Keratinocyte (primary cell): ENCODE results near the gene S100A2. TPM values are rescaled to one million over a fixed set of nuclear protein-coding genes. Genes with fewer than 3 reads are reported as not detected.

Source experiments
- DNase-seq: peaks from one replicate; pipeline ENCODE4 v3.0.0-alpha.2; 2011; ENCODE audit warnings: low read depth, missing footprints, low spot score
- FAIRE-seq: peaks from 2 replicates; lab custom pipeline; 2011; peaks lifted over from hg19 to GRCh38; lab: Jason Lieb, UNC
- H2AFZ ChIP-seq: 2 replicates; pipeline ENCODE4 v1.6.0; 2012; ENCODE audit warnings: low read length, control low read depth, inconsistent platforms; ENCODE audit not compliant: control insufficient read depth
- H3K27ac ChIP-seq: 2 replicates; pipeline ENCODE4 v1.5.1; 2011; ENCODE audit warnings: low read length; ENCODE audit not compliant: control insufficient read depth, insufficient read depth
- H3K27me3 ChIP-seq: 3 replicates; pipeline ENCODE4 v1.6.0; 2011; ENCODE audit warnings: low read length; ENCODE audit not compliant: control insufficient read depth, insufficient read depth; ENCODE audit errors: extremely low read depth
- H3K36me3 ChIP-seq, 2 experiments: 2 replicates in 1 of 2; 3 replicates in 1 of 2; pipeline ENCODE4 v1.5.1; 2011; ENCODE audit warnings: low read length in 2 of 2, mild to moderate bottlenecking in 1 of 2; ENCODE audit not compliant: control insufficient read depth in 2 of 2, insufficient read depth in 2 of 2; ENCODE audit errors: extremely low read depth in 1 of 2
- H3K4me1 ChIP-seq: 3 replicates; pipeline ENCODE4 v1.5.1; 2011; ENCODE audit warnings: low read length; ENCODE audit not compliant: control insufficient read depth, insufficient read depth; ENCODE audit errors: extremely low read depth
- H3K4me2 ChIP-seq: 3 replicates; pipeline ENCODE4 v1.6.0; 2011; ENCODE audit warnings: low read depth, low read length; ENCODE audit not compliant: control insufficient read depth, insufficient read depth; ENCODE audit errors: extremely low read depth
- H3K4me3 ChIP-seq, 3 experiments: fragments of 200-600 bp in 1 of 3; sonication (generic) in 1 of 3; 2 replicates in 2 of 3; 3 replicates in 1 of 3; pipeline ENCODE4 v1.5.1; 2011 to 2016; ENCODE audit warnings: low read length in 3 of 3, mild to moderate bottlenecking in 3 of 3, control low read depth in 2 of 3, inconsistent platforms in 1 of 3, low read depth in 1 of 3, mixed read lengths in 1 of 3, mixed run types in 1 of 3, moderate library complexity in 1 of 3; ENCODE audit not compliant: control insufficient read depth in 2 of 3, insufficient read depth in 2 of 3; ENCODE audit errors: extremely low read depth in 1 of 3
- H3K79me2 ChIP-seq: 2 replicates; pipeline ENCODE4 v1.6.0; 2012; ENCODE audit warnings: low read length; ENCODE audit not compliant: control insufficient read depth, insufficient read depth
- H3K9ac ChIP-seq: 3 replicates; pipeline ENCODE4 v1.6.0; 2011; ENCODE audit warnings: low read length; ENCODE audit not compliant: control insufficient read depth, insufficient read depth; ENCODE audit errors: extremely low read depth
- H3K9me1 ChIP-seq: 3 replicates; pipeline ENCODE4 v1.6.0; 2011; ENCODE audit warnings: low read length; ENCODE audit not compliant: control insufficient read depth, insufficient read depth; ENCODE audit errors: extremely low read depth
- H3K9me3 ChIP-seq: 2 replicates; pipeline ENCODE4 v1.5.1; 2012; ENCODE audit warnings: low read depth, low read length; ENCODE audit not compliant: control insufficient read depth
- H4K20me1 ChIP-seq: 3 replicates; pipeline ENCODE4 v1.6.0; 2011; ENCODE audit warnings: low read length; ENCODE audit not compliant: control insufficient read depth, insufficient read depth; ENCODE audit errors: extremely low read depth
- EZH2 ChIP-seq: IDR thresholded peaks from one replicate; pipeline ENCODE4 v1.6.1; 2012; ENCODE audit warnings: inconsistent platforms, mild to moderate bottlenecking, low read length, moderate library complexity
- dilution Hi-C: fragments of 300-500 bp; cut with MboI; formaldehyde crosslinking; loops from one replicate; pipeline ENCODE4 v1.7.0; 2020; ENCODE audit warnings: low sequenced_read_pairs; ENCODE audit not compliant: extremely low pct_ligation_motif_present
- polyA plus RNA-seq, 5 experiments: library from polyadenylated mRNA; depleted of rRNA in 3 of 5; stranded (reverse) in 3 of 5; stranded (forward) in 1 of 5; unstranded in 1 of 5; fragments of >200 nt; gene quantifications; 1 replicate in 1 of 5; 2 replicates in 3 of 5; 3 replicates in 1 of 5; pipeline versions ENCODE4 v1.2.1 to v1.2.3, GENCODE V29; 2011 to 2012; ENCODE audit warnings: missing spikeins in 2 of 5, low read depth in 1 of 5, low replicate concordance in 1 of 5
- TF ChIP-seq, protein P1 (sequence below), 3 experiments: IDR thresholded peaks in 1 of 3; conservative IDR thresholded peaks in 1 of 3; optimal IDR thresholded peaks in 1 of 3; 2 replicates in 2 of 3; 3 replicates in 1 of 3; pipeline versions ENCODE3 to v1.5.1; 2011; ENCODE audit warnings: low read length in 3 of 3, mild to moderate bottlenecking in 3 of 3, moderate library complexity in 2 of 3, control low read depth in 1 of 3, inconsistent platforms in 1 of 3; ENCODE audit not compliant: insufficient read depth in 2 of 3; ENCODE audit errors: extremely low read depth in 1 of 3

The S100A2 gene
- polyA plus RNA-seq, 1 donor (not counting 4 experiments of a cell fraction or from before 2014, with no cell fraction given) = 12,757 TPM

DNA sequence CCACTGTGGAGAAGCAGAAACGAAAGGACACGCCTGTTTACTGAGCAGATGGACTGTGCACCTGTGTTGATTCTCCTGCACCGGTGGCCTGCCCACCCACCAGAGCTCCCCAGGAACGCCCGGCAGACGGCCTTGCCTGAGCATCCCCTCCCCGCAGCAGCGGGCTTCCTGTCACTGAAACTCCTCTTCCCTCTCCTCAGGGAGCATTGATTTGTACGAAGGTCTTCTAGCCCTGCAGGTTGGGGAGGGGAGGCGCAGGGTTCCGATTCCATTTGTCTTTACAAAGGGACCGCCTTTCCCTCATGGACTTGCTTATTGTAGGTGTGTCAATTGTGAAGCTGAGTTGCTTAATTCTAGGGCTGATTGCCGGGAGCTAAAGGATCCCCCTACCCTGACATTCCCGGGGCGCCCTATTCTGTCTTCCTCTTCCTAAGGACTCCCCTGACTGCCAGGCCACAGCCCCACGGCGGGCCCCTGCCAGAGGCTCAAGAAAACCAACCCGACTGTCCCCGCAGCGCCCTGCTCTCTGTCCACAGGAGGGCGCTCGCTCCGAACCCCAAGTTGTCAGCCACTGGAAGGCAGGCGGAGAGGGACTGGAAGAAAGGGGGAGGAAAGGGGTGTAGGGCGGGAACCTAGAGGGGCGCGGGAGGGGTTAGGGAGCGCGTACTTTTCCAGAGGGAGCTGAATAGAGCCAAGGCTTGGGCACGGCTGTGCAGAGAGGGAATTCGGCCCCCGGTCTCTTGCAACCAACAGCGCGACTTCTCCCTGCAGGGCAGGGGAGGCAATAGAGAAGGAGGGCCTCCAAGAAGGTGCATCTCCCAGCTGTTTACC, 32.7 kb downstream of the S100A2 start:
- Histone ChIP-seq H3K36me3 (peaks cover 2 to 15% of the 10 kb centered on the region in 2 experiments), H3K79me2 (peaks cover 16% of the 10 kb centered on the region), H3K9me3 (no peaks in the 10 kb centered on the region), H3K4me2 (peak overlapping the region; percentile 100), H3K4me1 (peaks cover 49% of the 10 kb centered on the region), H4K20me1 (peaks cover 8% of the 10 kb centered on the region), H3K9me1 (no peaks in the 10 kb centered on the region), H3K9ac (peak overlapping the region; percentile 99), H3K27me3 (no peaks in the 10 kb centered on the region), H3K27ac (peak overlapping the region; percentile 99), H2AFZ (no peak overlapping the region), H3K4me3 (peak overlapping the region in 1 of 3 experiments; percentile 60)
- no peak for TF ChIP-seq EZH2
- TF ChIP-seq, protein P1, sequence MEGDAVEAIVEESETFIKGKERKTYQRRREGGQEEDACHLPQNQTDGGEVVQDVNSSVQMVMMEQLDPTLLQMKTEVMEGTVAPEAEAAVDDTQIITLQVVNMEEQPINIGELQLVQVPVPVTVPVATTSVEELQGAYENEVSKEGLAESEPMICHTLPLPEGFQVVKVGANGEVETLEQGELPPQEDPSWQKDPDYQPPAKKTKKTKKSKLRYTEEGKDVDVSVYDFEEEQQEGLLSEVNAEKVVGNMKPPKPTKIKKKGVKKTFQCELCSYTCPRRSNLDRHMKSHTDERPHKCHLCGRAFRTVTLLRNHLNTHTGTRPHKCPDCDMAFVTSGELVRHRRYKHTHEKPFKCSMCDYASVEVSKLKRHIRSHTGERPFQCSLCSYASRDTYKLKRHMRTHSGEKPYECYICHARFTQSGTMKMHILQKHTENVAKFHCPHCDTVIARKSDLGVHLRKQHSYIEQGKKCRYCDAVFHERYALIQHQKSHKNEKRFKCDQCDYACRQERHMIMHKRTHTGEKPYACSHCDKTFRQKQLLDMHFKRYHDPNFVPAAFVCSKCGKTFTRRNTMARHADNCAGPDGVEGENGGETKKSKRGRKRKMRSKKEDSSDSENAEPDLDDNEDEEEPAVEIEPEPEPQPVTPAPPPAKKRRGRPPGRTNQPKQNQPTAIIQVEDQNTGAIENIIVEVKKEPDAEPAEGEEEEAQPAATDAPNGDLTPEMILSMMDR (optimal IDR thresholded peaks at IDR 0.05 in 1 of 3, IDR thresholded peaks at IDR 0.05 in 1 of 3, conservative IDR thresholded peaks at IDR 0.05 in 1 of 3; ENCODE audit: extremely low read depth in 1 of 3, insufficient read depth in 2 of 3, low read length in 3 of 3) = peak in 2 of 3 experiments; percentile 78 to 95
- FAIRE-seq (no peak), DNase-seq (peak; percentile 70)
- dilution Hi-C loops = no loop called here

DNA sequence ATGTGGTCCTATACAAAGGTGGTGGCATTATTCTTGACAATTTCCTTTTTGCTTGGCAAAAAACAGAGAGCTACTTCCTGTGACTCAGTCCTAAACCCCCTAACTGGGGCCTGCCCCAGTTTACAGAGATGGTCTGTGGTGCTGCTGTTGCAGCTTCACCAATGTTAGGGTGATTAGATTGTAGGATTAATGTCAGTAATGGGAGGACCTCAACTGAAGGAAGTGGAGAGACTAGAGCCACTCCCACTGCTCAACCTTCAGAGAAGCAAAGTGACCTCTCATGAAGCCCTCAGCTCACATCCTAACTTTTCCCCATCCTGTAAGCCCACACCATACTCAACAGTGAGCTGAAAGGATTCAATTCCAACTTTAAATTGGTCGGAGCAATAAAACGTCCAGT, 33.5 kb downstream of the S100A2 start:
- Histone ChIP-seq H3K9me1 (no peaks in the 10 kb centered on the region), H4K20me1 (peaks cover 8% of the 10 kb centered on the region), H3K27ac (peak overlapping the region; percentile 19), H3K9me3 (no peaks in the 10 kb centered on the region), H3K9ac (no peak overlapping the region), H3K36me3 (peaks cover 2 to 15% of the 10 kb centered on the region in 2 experiments), H3K4me1 (peaks cover 55% of the 10 kb centered on the region), H2AFZ (no peak overlapping the region), H3K79me2 (peaks cover 16% of the 10 kb centered on the region), H3K4me3 (no peak overlapping the region), H3K4me2 (peak overlapping the region; percentile 6), H3K27me3 (no peaks in the 10 kb centered on the region)
- no peak for DNase-seq
- TF ChIP-seq, protein P1 (optimal IDR thresholded peaks at IDR 0.05 in 1 of 3, IDR thresholded peaks at IDR 0.05 in 1 of 3, conservative IDR thresholded peaks at IDR 0.05 in 1 of 3; ENCODE audit: extremely low read depth in 1 of 3, insufficient read depth in 2 of 3, low read length in 3 of 3) = no peak
- TF ChIP-seq EZH2 = no peak
- dilution Hi-C loops = no loop called here
- no peak for FAIRE-seq
